UCSD-AML1 (cell line): Measurements from ENCODE around the gene KDM5A.
"Not testable (repeated sequence)": the region's sequence is repeated elsewhere in the genome, so short reads cannot be mapped to it uniquely, and the experiment has no call there.

ENCODE experiments used
- DNase-seq: peaks from one replicate; lab custom pipeline; 2025; ENCODE audit not compliant: unreplicated experiment; lab: John Stamatoyannopoulos, UW

Gene KDM5A

DNA sequence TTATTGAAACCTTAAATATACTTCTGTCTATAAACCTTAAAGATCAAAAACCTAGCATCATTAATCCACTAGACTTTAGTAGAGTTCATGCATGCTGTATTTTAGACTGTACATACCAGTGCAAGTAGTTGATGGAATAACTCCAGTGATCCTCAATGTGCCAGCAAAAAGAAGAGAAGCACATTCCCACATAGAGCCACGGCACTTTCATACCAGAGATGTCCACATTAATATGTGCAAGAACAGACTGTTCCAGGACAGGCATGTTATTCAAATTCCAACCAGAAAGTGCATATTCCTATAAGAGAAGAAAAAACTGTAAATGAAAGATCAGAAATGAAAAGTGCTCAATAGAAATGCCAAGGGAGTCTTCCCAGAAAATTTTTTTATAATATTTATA is 55.0 kb downstream of the KDM5A start:
- no peak for DNase-seq

DNA sequence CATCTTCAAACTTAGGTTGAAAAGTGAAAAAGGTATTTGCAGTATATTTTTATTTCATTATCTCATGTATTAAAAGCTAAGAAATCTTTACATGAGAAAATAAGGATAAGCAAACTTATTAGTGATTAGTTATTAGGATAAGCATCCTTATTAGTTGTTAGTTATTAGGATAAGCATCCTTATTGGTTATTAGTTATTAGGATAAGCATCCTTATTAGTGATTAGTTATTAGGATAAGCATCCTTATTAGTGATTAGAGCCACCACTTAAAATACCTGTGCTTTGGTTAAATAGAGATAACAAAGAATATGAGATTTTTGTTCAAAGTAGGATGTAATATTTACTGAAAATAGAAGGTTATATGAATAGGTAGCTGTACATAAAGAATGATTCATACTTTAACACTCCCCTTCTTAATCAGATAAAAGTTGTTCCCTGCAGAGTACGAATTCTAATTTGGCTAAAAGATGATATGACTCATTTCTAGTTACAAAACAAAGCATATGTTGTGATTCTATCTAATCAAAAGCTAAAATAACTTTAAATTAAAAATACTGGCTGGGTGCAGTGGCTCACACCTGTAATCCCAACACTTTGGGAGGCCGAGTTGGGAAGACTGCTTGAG is 56.4 kb downstream of the KDM5A start:
- no peak for DNase-seq

DNA sequence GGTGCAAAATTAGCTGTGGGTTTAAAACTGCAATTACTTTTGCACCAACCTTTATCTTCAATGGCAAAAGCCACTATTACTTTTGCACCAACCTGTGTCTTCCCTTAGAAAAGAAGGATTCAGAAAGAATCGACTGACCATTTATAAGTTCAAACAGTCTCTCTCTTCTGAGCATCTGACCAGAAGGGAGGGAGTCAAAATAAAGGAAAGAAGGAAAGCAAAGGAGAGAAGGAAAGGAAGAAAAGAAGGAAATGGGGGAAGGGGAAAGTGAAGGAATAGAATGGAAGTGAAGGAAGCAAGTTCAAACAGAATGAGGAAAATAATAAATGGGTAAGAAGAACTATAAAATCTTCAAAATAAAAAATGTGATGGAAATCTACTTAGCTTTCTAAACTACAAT is 57.8 kb downstream of the KDM5A start:
- no peak for DNase-seq

DNA sequence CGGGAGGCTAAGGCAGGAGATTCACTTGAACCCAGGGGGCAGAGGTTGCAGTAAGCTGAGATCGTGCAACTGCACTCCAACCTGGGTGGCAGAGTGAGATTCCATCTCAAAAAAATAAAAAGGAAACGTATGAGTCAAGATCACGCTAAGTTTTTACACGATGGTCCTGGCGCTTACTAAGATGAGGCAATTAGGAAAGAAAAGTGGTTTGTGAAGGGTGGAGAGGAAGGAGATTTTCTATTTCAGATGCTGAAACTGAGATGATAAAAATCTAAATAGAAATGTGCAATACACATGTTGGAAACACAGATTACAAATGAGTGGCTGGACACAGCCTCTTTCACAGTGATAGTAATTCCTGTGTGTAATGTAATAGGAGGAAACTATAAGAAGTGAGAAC is 63.2 kb downstream of the KDM5A start:
- DNase-seq, result no peak

DNA sequence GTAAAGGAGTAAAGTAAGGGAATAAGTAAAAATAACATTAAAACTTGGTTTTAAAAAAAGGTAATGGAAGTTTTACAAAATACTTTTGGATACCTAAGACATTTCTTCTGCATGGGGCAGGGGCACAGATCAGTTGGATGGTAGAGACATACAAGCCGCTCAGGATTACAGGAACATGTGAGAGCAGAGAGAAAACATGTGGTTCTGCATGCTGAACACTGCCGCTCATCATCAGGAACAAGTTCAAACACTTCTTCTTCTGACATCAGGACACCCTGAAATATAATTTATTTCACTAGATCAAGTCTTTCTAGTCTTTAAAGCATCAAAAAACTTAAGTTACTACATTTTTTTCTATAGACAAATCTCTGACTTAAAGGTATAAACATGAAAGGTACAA is 65.6 kb downstream of the KDM5A start:
- DNase-seq, result no peak

DNA sequence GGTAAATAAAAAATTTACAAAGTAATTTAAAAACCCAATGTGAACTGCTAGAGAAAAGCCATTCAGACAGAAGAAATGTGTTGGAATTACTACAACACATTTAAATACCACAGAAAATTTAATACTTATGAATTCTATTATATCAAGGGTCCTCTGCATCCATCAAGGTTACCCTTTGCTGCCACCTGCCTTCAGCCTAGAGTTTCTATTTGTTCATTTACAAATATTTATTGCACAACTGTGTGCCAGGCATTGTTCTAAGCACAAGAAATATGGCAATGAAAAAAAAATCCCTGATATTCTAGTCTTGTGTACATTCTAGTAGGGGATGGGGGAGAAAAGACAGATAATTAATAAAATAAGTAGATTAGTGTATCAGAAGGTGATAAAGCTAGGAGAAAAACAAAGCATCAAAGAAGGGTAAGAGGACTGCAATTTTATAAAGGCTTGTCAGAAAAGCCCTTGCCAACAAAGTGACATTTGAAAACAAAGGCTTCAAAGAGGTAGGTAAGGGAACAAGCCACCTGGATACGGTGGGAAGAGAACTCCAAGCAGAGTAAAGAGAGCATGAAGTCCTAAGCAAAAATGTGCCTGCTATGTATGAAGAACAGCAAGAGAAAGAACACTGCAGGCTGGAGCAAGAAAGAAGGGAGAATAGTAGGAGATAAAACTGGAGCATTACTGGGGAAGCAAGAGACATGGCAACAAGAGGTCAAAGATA is 67.4 kb downstream of the KDM5A start:
- DNase-seq, result no peak

DNA sequence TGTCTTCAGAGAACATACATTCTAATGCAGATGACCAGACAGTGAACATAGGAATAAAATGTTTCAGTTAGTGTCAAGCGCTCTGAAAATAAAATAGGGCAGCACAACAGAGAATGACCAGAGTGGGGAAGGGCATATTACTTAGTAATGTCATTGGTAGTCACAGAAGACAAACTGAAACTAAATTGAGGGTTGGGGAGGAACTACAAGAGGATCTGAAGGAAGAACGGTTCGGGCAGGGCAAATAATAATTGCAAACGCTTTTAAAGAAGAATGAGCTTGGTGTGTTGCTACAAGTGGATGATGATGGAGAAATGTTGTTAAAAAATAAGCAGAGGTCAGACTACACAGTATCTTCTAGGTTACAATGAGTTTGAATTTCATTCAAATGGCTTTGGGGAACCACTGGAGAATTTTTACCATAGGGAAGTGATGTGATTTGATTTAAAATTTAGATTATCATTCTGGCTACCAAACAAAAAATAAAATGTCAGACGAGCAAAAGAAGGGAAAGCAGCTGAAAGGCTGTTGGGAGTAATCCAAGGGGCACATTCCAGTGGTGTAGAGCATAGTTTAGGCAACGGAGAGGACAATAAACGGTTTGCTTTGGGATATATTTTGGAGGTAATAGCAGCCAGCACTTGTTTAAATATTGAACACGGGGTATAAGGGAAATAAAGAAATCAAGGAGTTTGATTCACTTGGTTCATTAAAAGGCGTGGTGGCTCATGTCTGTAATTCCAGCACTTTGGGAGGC is 70.2 kb downstream of the KDM5A start:
- no peak for DNase-seq

DNA sequence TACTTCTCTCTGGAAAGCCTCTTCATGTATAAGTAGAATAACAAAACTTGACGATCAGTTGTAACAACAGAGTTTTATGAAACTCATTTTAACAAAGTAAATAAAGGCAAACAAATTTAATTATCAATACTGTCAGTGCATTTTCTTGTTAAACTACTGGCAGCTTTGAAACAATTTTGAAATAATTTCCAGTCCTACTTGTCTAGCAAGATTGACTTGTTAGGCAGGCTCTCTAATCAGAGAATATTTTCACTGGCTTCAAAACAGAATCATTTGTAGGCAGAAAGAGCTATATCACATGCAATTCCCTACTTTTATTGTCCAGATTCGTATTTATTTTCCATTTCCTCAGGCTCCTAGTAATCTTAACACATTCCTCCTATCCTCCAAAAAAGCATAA is 80.6 kb downstream of the KDM5A start:
- DNase-seq, result no peak

DNA sequence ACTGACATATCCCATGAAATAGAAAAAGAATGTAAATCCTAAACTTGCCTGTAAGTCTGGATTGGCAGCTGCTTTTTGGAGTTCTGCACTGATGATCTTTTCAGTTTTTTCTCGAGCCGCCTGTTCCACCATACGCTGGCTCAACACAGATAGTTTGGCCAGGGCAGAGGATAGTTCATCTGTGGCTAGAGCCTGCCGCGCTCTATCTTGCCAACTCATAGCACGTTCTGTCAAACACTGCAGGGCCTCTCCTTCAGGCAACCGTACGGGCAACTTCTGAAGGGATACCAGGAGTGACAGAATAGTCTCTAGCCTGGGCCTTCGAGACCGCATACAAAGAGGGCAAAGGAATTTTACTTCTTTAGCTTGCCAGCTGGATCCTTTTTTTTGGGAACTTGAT is 81.7 kb downstream of the KDM5A start:
- no peak for DNase-seq

DNA sequence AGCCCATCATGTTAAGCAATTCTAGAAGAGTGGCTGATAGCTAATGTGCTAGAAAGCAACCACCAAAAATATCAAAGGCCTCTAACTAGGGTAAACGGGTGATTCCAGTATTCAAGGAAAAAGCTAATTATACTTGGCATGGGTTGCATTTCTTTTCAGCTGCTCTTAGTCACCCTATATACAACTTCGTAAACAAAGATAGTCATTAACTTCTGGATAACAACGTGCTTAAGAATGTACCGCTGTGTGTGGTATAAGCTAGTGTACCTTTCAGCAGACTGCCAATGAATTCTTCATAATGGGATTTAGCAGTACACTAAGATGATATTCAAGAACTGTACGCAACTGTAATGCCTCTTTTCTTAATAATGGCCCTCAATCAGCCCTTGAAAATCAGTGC is 84.3 kb downstream of the KDM5A start:
- DNase-seq, result no peak

DNA sequence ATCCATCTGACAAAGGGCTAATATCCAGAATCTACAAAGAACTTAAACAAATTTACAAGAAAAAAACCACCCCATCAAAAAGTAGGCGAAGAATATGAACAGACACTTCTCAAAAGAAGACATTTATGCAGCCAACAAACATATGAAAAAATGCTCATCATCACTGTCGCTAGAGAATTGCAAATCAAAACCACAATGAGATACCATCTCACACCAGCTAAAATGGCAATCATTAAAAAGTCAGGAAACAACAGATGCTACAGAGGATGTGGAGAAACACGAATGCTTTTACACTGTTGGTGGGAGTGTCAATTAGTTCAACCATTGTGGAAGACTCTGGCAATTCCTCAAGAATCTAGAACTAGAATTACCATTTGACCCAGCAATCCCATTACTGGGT is 86.4 kb downstream of the KDM5A start:
- DNase-seq, result not testable (repeated sequence)

DNA sequence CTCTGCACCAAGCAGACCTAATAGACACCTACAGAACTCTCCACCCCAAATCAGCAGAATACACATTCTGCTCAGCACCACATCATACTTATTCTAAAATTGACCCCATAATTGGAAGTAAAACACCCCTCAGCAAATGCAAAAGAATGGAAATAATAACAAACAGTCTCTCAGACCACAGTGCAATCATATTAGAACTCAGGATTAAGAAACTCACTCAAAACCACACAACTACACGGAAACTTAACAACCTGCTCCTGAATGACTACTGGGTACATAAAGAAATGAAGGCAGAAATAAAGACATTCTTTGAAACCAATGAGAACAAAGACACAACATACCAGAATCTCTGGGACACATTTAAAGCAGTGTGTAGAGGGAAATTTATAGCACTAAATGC is 89.0 kb downstream of the KDM5A start:
- DNase-seq, result not testable (repeated sequence)

DNA sequence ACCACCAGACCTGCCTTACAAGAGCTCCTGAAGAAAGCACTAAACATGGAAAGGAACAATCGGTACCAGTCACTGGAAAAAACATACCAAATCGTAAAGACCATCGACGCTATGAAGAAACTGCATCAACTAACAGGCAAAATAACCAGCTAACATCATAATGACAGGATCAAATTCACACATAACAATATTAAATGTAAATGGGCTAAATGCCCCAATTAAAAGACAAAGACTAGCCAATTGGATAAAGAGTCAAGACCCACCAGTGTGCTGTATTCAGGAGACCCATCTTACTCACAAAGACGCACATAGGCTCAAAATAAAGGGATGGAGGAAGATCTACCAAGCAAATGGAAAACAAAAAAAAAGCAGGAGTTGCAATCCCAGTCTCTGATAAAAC is 89.6 kb downstream of the KDM5A start:
- DNase-seq, result not testable (repeated sequence)

DNA sequence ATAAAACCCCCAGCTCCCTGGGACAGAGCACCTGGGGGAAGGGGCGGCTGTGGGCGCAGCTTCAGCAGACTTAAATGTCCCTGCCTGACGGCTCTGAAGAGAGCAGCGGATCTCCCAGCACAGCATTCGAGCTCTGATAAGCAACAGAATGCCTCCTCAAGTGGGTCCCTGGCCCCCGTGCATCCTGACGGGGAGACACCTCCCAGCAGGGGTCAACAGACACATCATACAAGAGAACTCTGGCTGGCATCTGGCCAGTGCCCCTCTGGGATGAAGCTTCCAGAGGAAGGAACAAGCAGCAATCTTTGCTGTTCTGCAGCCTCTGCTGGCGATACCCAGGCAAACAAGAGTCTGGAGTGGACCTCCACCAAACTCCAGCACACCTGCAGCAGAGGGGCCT is 91.1 kb downstream of the KDM5A start:
- DNase-seq, result not testable (repeated sequence)

DNA sequence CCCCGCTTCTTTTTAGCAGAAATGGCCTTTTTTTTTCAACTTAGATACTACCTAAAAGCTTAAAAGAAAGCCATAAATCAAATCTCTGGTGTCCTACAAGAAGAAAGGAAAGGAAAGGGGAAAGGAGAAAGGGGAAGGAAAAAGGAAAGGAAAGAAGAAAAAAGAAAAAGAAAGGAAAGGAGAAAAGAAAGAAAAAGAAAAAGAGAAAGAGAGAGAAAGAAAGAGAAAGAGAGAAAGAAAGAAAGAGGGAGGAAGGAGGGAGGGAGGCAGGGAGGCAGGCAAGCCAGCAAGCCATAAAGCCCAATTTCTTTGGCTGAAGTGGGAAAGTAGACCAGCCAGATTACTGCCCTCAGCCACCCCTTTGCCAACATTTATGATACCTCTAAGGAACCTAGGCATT is 94.0 kb downstream of the KDM5A start:
- no peak for DNase-seq

DNA sequence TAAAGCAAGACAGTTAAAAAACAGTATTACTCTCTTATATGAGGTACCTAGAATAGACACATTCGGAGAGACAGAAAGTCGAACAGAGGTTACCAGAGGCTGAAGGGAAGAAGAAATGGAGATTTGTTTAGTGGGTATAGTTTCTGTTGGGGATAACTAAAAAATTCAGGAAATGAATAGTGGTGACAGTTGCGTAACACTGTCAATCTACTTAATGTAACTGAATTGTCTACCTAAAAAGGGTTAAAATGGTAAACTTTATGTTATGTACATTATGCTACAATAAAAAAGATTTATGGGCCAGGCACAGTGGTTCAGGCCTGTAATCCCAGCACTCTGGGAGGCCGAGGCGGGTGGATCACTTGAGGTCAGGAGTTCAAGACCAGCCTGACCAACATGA is 95.9 kb downstream of the KDM5A start:
- DNase-seq, result no peak

DNA sequence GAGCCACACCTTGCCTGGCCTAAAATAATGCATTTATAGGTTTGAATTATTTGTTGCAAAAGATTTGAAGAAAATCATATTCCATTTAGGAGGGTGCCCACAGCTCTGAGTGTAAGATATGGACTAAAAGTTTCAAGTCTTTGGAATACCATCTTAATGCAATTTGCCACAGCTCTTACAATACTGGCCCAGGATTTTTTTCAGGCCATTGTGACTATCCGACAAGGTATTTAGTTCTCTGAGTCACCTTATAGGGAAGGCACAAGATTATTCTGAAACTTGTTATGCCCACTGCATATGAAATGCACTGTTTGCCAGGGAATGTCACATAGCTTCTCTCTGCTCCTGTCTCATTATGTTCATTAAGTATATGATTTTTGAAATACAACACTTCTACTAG is 96.9 kb downstream of the KDM5A start:
- DNase-seq, result no peak

DNA sequence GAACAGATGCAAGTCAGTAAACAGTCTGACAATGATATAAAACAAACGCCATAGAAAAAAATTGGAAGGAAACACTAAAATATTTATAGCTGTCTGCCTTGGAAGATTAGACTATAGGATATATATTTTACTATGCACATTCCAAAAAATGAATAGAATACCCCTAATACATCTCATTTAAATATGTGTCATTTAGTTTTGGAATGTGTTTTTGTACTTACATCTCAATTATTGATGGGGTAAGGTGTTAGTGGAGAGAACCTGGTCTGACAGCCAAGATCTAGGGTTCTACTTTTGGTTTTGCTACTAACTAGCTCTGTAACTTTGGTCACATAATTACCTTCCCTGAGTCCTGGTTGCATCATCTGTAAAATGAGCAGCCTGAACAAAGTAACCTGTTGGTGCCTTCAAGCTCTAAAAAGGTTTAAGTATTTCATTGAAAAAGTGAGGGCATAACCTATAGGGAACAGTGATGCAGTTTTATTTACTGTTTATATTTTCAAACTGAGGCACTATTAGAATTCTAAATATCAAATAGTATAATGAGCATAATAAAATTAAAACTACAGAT is 97.9 kb downstream of the KDM5A start:
- DNase-seq, result no peak

DNA sequence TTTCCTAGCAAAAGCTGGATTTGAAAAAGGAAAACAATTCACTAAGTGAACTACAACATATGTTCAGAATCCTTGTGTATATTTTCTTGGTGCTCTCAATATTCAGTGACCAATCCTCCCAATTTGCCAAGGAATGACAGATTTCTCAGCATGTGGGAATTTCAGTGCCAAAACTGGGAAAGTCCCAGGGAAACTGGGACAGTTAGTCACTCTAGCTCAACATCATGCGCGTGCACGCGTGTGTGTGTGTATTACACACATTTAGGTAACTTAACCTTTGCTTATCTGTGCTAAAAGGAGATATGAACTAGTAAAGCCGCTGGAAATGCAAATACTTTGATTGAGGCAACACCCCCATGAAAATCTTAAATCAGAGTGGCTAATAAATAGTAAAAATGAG is 100.4 kb downstream of the KDM5A start:
- DNase-seq, result no peak

DNA sequence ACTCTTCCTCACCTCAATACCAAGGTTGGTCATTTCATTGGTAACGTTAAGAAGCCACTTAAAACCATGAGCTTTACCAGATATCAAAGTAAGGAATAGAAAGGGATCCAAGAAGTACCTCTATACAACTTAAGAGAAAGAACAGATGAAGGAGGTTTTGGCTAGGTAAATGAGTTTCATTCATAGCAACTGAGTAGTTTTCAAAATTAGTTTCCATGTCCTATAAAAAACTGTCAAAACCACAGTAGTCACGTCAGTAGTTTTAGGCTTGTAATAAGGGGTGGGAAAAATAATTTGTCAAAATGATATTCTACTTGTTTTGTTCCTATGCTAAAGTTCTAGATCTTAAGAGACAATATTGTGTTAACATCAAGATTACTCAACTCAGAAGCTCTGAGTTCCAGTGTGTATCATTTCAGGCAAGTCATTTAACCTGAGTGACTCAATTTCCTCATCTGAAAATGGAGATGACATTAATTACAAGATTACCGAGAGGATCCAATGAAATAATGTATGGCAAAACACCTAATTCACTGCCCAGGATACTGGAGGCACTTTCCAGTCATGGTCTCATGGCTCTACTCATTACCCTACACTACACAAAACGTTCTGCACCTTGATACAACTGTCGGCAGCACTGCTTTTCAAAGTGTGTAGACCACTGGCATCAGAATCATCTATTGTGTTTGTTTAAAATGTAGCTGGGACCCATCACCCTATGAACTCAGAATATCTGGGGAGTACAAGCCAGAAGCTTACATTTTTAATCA is 102.4 kb downstream of the KDM5A start:
- DNase-seq, result no peak

DNA sequence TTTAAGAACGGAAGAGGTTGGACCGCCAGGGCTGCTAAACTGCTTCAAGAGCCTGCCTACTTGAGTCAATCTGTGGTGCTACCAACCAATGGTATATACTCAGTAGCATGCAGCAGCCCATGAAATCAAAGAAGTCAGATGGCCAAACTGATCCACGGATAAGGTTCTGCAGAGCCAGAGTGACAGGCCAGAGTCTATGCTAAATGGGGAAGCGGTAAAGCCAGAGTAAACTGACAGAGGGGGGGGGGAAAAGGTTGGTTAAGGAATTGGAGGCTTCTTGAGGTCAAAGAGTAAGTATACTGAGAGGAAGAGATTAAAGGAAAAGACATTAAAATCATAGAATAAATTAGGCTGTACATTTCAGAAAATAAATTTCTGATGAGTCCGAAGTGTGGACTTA is 111.1 kb downstream of the KDM5A start:
- no peak for DNase-seq
